ENCODE results near the gene WDR19.

The WDR19 gene

GRCh38 chr4:39205000-39205399 is 22.7 kb downstream of the WDR19 start:
- Histone ChIP-seq H3K9me3 (ENCODE audit: low read depth, low read length) (no peaks in the 10 kb centered on the region), H3K36me3 (ENCODE audit: insufficient read depth, low read length) (peaks cover 61% of the 10 kb centered on the region), H3K27ac (no peak overlapping the region), H3K9ac (ENCODE audit: insufficient read length) (no peak overlapping the region), H3K4me3 (no peak overlapping the region)
- DNase-seq (ENCODE audit: low read depth, low spot score): no peak
- TF ChIP-seq POLR2AphosphoS5 (IDR thresholded peaks at IDR 0.05; ENCODE audit: borderline replicate concordance, low read depth, low read length) (no peak), EZH2 (IDR thresholded peaks at IDR 0.05) (no peak), FOXP2 (optimal IDR thresholded peaks at IDR 0.05; ENCODE audit: control extremely low read depth, extremely low read length, insufficient read depth) (no peak)

- Histone ChIP-seq H3K9me3 (ENCODE audit: low read depth, low read length) (no peaks in the 10 kb centered on the region), H3K4me3 (no peak overlapping the region), H3K27ac (no peak overlapping the region), H3K9ac (ENCODE audit: insufficient read length) (no peak overlapping the region), H3K36me3 (ENCODE audit: insufficient read depth, low read length) (peaks cover 56% of the 10 kb centered on the region)
- DNase-seq (ENCODE audit: low read depth, low spot score): no peak
- TF ChIP-seq FOXP2 (optimal IDR thresholded peaks at IDR 0.05; ENCODE audit: control extremely low read depth, extremely low read length, insufficient read depth) (no peak), POLR2AphosphoS5 (IDR thresholded peaks at IDR 0.05; ENCODE audit: borderline replicate concordance, low read depth, low read length) (no peak), EZH2 (IDR thresholded peaks at IDR 0.05) (no peak)
These were observed 23.1 kb downstream of the WDR19 start for GRCh38 chr4:39205476-39205875.

GRCh38 chr4:39227906-39228305 is 45.6 kb downstream of the WDR19 start:
- Histone ChIP-seq H3K36me3 (ENCODE audit: insufficient read depth, low read length) (no peaks in the 10 kb centered on the region), H3K4me3 (no peak overlapping the region), H3K27ac (no peak overlapping the region), H3K9me3 (ENCODE audit: low read depth, low read length) (no peaks in the 10 kb centered on the region), H3K9ac (ENCODE audit: insufficient read length) (no peak overlapping the region)
- no peak for DNase-seq (ENCODE audit: low read depth, low spot score)
- TF ChIP-seq FOXP2 (optimal IDR thresholded peaks at IDR 0.05; ENCODE audit: control extremely low read depth, extremely low read length, insufficient read depth): no peak
- no peak for TF ChIP-seq EZH2 (IDR thresholded peaks at IDR 0.05)
- TF ChIP-seq POLR2AphosphoS5 (IDR thresholded peaks at IDR 0.05; ENCODE audit: borderline replicate concordance, low read depth, low read length): no peak

- H3K4me3 ChIP-seq: no peak overlapping the region
- DNase-seq (ENCODE audit: low read depth, low spot score): no peak
- TF ChIP-seq POLR2AphosphoS5 (IDR thresholded peaks at IDR 0.05; ENCODE audit: borderline replicate concordance, low read depth, low read length) (no peak), EZH2 (IDR thresholded peaks at IDR 0.05) (no peak), FOXP2 (optimal IDR thresholded peaks at IDR 0.05; ENCODE audit: control extremely low read depth, extremely low read length, insufficient read depth) (no peak)
These were observed 46.0 kb downstream of the WDR19 start for GRCh38 chr4:39228377-39228776.

GRCh38 chr4:39230462-39230861 is 48.1 kb downstream of the WDR19 start:
- Histone ChIP-seq H3K9ac (ENCODE audit: insufficient read length) (no peak overlapping the region), H3K9me3 (ENCODE audit: low read depth, low read length) (no peaks in the 10 kb centered on the region), H3K4me3 (no peak overlapping the region), H3K27ac (no peak overlapping the region), H3K36me3 (ENCODE audit: insufficient read depth, low read length) (peaks cover 8% of the 10 kb centered on the region)
- DNase-seq (ENCODE audit: low read depth, low spot score): no peak
- TF ChIP-seq POLR2AphosphoS5 (IDR thresholded peaks at IDR 0.05; ENCODE audit: borderline replicate concordance, low read depth, low read length): no peak

More at GRCh38 chr4:39228377-39228776, 46.0 kb downstream of the WDR19 start:
- Histone ChIP-seq H3K9ac (ENCODE audit: insufficient read length) (no peak overlapping the region), H3K36me3 (ENCODE audit: insufficient read depth, low read length) (no peaks in the 10 kb centered on the region), H3K9me3 (ENCODE audit: low read depth, low read length) (no peaks in the 10 kb centered on the region), H3K27ac (no peak overlapping the region)

GRCh38 chr4:39231660-39232059 is 49.3 kb downstream of the WDR19 start:
- H3K9ac ChIP-seq (ENCODE audit: insufficient read length): no peak overlapping the region
- no peak overlapping the region for H3K4me3 ChIP-seq
- H3K9me3 ChIP-seq (ENCODE audit: low read depth, low read length): no peaks in the 10 kb centered on the region
- no peak for TF ChIP-seq FOXP2 (optimal IDR thresholded peaks at IDR 0.05; ENCODE audit: control extremely low read depth, extremely low read length, insufficient read depth)
- no peak for TF ChIP-seq EZH2 (IDR thresholded peaks at IDR 0.05)
- TF ChIP-seq POLR2AphosphoS5 (IDR thresholded peaks at IDR 0.05; ENCODE audit: borderline replicate concordance, low read depth, low read length): no peak
- H3K27ac ChIP-seq: no peak overlapping the region
- DNase-seq (ENCODE audit: low read depth, low spot score): no peak
- peaks cover 16% of the 10 kb centered on the region for H3K36me3 ChIP-seq (ENCODE audit: insufficient read depth, low read length)

GRCh38 chr4:39232100-39232499 is 49.8 kb downstream of the WDR19 start:
- no peak overlapping the region for H3K9ac ChIP-seq (ENCODE audit: insufficient read length)
- peaks cover 16% of the 10 kb centered on the region for H3K36me3 ChIP-seq (ENCODE audit: insufficient read depth, low read length)
- no peak overlapping the region for H3K4me3 ChIP-seq
- DNase-seq (ENCODE audit: low read depth, low spot score): no peak
- no peak overlapping the region for H3K27ac ChIP-seq
- TF ChIP-seq FOXP2 (optimal IDR thresholded peaks at IDR 0.05; ENCODE audit: control extremely low read depth, extremely low read length, insufficient read depth) (no peak), EZH2 (IDR thresholded peaks at IDR 0.05) (no peak), POLR2AphosphoS5 (IDR thresholded peaks at IDR 0.05; ENCODE audit: borderline replicate concordance, low read depth, low read length) (no peak)
- H3K9me3 ChIP-seq (ENCODE audit: low read depth, low read length): no peaks in the 10 kb centered on the region

GRCh38 chr4:39233114-39233513 is 50.8 kb downstream of the WDR19 start:
- Histone ChIP-seq H3K36me3 (ENCODE audit: insufficient read depth, low read length) (peaks cover 16% of the 10 kb centered on the region), H3K4me3 (no peak overlapping the region), H3K27ac (no peak overlapping the region), H3K9me3 (ENCODE audit: low read depth, low read length) (no peaks in the 10 kb centered on the region), H3K9ac (ENCODE audit: insufficient read length) (no peak overlapping the region)
- TF ChIP-seq FOXP2 (optimal IDR thresholded peaks at IDR 0.05; ENCODE audit: control extremely low read depth, extremely low read length, insufficient read depth) (no peak), EZH2 (IDR thresholded peaks at IDR 0.05) (no peak), POLR2AphosphoS5 (IDR thresholded peaks at IDR 0.05; ENCODE audit: borderline replicate concordance, low read depth, low read length) (no peak)
- DNase-seq (ENCODE audit: low read depth, low spot score): no peak

GRCh38 chr4:39233783-39234182 is 51.5 kb downstream of the WDR19 start:
- no peak overlapping the region for H3K4me3 ChIP-seq
- no peak for TF ChIP-seq POLR2AphosphoS5 (IDR thresholded peaks at IDR 0.05; ENCODE audit: borderline replicate concordance, low read depth, low read length)
- no peak for TF ChIP-seq EZH2 (IDR thresholded peaks at IDR 0.05)
- no peak for TF ChIP-seq FOXP2 (optimal IDR thresholded peaks at IDR 0.05; ENCODE audit: control extremely low read depth, extremely low read length, insufficient read depth)
- H3K27ac ChIP-seq: no peak overlapping the region
- peaks cover 16% of the 10 kb centered on the region for H3K36me3 ChIP-seq (ENCODE audit: insufficient read depth, low read length)
- no peaks in the 10 kb centered on the region for H3K9me3 ChIP-seq (ENCODE audit: low read depth, low read length)
- H3K9ac ChIP-seq (ENCODE audit: insufficient read length): no peak overlapping the region
- DNase-seq (ENCODE audit: low read depth, low spot score): no peak
